HG03159 (cell line): ENCODE measurements around the gene ZPBP2.
"Not testable (repeated sequence)": the region's sequence is repeated elsewhere in the genome, so short reads cannot be mapped to it uniquely, and the experiment has no call there.

Experiments
- ATAC-seq: cut with Tn5 transposase; IDR thresholded peaks from one replicate; pipeline ENCODE4 v1.9.1; 2021; ENCODE audit warnings: mild to moderate bottlenecking, moderate library complexity; ENCODE audit not compliant: unreplicated experiment

Gene ZPBP2

DNA sequence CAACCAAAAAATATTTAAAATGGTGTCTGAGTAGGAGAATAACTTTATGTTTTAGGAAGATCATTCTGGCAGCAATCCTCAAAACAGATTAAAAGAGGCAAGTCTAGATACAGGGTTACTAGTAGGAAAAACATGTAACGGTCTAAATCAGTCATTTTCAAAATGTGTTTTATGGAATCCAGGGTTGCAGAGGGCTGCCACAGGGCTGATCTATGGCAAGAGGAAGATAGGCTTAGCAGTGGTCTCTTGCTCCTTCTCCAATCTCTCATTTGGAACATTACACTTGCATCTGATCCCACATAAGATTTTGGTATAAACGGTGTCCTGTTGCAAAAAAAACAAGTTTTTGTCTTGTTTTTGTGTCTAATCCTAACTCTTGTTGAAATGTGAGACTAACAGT is 13.1 kb upstream of the ZPBP2 start:
- no peak for ATAC-seq

DNA sequence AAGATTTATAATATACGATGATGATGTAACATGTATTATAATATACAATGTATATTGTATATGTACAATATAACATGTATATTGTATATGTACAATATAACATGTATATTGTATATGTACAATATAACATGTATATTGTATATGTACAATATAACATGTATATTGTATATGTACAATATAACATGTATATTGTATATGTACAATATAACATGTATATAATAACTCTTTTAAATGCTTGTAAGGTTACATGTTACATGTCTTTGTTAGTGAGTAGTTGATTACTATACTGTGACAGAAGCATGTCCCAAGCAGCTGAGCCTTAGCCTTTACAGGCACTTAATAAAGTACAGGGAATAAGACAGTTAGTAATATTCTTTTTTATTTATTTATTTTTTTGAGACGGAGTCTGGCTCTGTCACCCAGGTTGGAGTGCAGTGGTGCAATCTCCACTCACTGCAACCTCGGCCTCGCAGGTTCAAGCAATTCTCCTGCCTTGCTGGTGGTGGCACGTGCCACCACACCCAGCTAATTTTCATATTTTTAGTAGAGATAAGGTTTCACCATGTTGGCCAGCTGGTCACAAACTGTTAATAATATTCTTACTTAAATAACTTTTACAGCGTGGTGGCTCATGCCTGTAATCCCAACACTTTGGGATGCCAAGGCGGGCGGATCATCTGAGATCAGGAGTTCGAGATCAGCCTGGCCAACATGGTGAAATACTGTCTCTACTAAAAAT is 11.9 kb upstream of the ZPBP2 start:
- not testable (repeated sequence) for ATAC-seq

DNA sequence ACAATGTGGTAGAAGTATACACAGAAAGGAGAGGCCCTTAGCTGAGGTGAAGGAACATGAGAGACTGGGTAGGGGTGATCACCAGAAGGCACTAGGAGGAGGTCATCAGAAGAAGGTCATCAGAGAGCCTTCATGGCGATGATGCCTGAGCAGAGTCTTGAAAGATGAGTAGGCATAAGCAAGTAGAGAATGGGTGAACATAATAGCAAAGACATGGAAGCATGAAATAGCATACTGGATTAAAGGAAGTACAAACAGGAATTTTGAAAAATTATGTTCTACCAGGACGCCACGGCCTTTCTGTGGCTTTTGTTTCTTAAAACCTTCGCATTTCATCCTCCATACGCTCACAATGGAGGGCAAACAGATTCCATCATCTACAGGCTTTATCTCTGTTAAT is 6.8 kb upstream of the ZPBP2 start:
- ATAC-seq: no peak

DNA sequence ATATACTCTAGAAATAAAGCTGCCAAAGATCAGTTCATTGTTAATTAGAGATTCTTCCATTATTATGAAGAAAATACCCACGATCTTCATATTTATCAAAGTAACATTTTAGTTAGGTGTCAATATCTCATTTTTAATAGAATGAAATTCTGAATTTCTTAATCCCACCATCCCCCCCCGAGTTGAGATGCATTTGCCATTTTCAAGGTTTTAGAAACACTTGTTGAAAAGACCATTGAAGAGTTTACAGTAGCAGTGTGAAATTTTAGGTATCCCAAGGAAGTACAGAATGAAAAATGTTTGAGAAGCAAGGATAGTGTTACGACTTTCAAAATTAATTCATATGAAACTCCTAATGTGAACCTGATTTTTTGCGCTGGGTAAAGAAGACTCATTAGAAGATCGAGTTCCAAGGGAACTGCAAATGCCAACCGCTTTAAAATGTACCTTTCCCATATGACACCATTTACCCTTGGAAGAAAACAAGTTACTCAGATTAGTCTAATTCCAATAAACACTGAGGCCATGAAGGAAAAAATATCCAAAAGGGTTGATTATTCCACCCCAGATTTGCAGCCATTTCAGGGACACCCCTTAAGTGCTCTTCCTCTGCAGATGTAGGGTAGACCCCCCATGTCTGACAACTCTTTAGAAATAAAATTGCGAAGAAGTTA is 4.6 kb upstream of the ZPBP2 start:
- no peak for ATAC-seq

DNA sequence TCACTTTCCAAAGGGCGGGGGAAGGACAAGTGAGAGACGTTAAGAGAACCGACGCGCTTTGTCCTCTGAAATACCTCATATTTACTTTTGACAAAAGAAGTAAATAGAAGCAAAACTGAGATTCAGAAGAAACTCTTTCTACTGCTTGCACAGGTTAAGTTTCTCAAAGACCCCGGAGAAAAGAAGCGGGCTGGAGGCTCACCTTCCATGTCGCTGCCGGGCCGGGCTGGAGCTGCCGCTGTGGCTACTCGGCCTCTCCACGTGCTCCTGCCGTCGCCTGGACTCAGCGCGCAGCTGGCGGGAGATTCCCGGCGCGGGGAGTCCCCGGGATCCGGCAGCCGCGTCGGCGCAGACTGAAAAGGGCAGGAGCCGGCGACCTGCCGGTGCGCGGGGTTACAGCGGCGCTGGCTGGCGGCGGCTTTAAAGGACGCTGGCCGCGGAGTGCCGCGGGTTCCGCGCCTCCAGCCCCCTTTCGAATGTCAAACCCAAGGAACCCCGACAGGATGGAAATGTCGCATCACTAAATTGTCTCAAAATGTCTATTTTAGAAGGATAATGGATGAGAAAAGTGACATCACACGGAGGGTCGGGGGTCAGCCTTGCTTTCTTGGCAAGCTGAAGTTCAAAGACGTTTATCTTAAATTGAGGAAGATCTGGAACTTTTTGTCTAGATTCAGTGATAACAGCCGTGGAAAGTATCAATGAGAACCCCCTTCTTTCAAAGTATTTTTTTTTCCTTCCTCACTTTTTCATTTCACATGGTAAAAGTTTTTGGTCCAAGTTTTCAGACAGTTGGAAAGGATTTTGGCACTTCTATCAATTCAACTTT is 3.9 kb upstream of the ZPBP2 start, which contains the start of gene IKZF3:
Gene IKZF3, minus strand, starts transcription at position 395 of the 829 bp plus-strand sequence. Its CDS starts 186 bp downstream, at position 209.
- no peak for ATAC-seq

DNA sequence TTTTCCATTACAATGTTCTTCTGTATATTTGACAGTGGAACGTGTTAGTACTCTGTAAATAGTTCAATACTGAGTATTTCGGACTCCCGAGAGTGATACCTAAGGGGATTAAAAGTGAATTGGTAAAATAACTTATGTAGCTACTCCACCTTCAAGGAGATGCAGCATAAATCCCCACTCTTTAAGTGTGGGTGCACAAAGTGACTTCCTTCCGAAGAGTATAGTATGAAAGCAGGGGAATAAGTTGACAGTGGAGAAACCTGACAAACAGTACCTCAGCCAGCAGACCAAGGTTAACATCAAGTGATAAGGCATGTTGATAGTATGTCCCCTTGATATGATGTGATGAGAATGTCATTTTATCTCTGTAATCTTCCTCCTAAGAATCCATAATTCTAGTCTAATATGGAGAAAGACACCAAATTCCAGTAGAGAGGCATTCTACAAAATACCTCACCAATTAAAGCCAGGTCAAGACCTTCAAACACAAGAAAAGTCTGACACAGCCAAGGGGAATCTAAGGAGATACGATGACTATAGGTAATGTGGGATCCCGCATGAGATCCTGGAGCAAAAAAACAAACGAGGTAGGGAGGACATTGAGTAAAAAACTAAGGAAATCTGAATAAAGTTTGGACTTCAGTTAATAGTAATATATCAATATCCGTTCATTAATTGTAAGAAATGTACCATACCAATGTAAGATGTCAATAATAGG is 1.8 kb upstream of the ZPBP2 start:
- no peak for ATAC-seq

DNA sequence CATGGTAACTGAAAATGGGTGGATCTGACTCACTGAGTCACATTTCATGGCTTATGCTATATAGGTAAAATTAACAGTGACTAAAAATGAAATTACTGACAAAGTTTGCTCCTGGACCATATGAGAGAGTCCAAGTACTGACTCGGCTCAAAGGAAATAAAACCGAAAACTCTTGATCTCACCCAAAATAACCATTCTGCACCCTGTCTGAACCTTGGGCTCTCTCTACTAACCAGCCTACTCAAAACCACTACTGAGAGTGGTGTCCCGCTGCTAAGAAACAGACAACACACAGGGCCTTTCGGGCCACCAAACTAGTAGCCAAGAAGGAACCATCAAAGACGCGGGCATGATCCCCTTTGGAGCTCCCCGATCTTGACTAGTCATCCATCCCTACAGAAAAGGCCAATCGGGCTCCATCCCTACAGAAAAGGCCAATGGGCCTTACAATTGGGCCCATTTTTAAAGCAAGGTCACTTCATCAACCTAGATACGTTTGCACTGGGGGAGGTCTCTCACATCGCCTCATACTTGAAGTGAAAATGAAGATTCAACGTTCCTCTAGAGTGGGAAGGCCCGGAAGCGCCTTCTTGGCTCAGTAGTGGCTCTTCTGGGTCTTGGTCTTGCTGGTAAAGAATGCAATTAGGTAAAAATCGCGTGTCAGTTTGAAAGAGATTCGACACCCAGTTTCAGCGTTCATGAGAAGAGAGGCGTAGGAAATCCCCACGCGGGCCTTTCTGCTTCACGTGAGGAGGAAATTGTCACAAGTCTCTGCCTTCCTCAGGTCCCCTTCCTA is 720 bp upstream of the ZPBP2 start:
- peak; percentile 57 for ATAC-seq

DNA sequence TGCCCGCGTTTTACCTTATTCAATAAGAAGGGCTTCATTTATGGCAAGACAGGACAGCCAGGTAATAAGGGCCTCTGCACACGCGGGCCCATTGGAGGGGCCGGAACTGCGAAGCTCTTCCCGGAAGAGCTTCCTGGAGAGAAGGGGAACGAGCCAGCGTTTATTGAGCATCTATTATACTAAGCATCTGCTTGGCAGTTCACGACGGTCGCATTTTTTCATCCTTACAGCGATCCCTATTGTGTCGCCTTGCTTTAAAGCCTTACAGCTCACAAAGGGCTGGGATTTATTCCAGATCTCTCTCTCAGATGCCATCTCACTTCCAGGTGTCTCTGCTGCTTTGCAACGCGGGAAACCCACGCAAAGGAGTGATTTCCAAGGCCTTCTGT is 546 bp downstream of the ZPBP2 start:
- no peak for ATAC-seq

DNA sequence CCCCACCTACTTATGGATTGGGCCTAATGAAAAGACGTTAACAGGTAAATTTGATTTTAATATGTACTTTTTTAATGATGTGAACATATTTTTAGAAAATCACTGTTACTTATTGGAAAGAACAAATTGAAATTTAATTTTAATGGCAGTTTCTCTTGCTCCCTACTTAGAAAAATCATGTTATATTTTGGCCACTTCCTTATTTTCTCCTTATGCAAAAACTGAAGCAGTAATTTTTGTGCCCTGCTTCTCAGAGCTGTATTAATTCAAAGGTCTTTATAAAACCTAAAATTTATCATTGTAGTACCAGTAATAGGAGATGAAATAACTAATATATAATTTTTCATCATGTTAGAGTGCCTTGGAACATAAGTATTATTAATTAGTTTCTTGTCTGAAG is 2.8 kb downstream of the ZPBP2 start:
- no peak for ATAC-seq

DNA sequence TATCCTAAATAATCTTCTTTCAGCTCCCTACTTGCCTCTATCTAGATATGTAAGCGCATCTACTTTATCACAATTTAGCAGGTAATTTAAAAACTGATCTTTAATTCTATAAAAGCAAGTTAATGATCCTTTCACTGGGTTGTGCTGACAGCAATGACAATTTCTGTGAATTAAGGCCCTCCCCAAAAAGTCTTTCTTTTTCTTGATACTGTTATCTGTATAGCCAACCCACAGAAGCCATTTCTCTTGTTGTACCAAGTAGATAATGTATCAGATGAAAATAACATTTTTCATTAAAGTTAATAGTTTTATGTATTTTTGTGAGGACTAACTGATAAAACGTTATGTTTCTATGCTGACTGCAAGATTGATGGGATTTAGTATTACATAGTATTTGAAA is 3.8 kb downstream of the ZPBP2 start:
- no peak for ATAC-seq

DNA sequence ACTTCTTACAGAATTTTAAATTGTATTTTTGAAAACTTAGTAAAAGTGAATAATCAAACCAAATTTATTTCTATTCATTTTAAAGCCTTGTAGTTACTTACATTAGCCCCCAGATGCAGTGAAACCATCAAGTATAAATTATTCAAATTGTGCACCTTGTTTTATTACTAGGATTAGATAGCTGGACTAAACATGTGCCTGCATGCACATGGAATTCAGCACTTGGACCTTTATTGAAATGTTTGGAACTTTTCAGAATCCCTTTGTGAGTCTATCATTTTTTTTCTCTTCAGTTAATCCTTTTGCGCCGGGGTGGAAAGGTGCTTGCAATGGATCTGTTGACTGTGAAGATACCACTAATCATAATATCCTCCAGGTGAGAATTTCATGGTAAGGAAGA is 4.7 kb downstream of the ZPBP2 start:
- no peak for ATAC-seq

DNA sequence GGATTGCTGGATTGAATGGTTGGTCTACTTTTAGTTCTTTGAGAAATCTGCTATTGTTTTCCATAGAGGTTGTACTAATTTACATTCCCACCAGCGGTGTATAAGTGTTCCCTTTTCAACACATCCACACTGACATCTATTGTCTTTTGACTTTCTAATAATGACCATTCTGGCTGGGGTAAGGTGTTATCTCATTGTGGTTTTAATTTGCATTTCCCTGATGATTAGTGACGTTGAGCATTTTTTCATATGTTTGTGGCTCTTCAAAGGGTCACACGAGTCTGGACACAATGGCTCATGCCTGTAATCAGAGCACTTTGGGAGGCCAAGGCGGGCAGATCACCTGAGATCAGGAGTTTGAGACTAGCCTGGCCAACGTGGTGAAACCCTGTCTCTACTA is 18.1 kb downstream of the ZPBP2 start:
- ATAC-seq: not testable (repeated sequence)

DNA sequence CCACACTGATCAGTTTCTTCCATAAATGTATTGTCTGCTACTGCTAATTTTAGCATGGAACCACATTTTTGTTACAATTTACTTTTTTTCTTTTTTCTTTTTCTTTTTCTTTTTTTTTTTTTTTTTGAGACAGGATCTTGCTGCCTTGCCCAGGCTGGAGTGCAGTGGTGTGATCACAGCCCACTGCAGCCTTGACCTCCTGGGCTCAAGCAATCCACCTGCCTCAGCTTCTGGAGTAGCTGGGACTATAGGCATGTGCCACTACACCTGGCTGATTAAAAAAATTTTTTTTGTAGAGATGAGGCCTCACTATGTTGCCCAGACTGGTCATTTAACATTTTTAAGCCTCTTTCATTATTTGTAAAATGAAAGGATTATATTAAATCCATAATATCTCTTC is 19.1 kb downstream of the ZPBP2 start:
- ATAC-seq: no peak

DNA sequence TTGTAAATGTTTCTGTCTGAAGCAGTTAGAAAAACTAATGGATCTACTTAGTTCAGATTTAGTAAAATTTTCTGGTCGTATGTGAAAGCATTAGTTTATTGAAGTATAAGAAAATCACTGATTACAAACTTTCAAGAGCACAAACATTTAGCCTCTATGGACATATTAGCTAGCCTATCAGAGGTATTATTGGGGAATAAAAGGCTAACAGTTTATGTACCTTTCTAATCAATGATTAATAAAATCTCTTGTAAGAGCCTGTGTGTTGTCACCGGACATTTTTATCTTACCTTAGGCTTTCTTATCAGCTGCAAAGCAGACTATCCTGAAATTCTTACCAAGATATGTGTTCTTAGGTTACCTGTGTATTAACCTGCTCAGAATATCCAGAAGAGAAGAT is 21.2 kb downstream of the ZPBP2 start:
- no peak for ATAC-seq

DNA sequence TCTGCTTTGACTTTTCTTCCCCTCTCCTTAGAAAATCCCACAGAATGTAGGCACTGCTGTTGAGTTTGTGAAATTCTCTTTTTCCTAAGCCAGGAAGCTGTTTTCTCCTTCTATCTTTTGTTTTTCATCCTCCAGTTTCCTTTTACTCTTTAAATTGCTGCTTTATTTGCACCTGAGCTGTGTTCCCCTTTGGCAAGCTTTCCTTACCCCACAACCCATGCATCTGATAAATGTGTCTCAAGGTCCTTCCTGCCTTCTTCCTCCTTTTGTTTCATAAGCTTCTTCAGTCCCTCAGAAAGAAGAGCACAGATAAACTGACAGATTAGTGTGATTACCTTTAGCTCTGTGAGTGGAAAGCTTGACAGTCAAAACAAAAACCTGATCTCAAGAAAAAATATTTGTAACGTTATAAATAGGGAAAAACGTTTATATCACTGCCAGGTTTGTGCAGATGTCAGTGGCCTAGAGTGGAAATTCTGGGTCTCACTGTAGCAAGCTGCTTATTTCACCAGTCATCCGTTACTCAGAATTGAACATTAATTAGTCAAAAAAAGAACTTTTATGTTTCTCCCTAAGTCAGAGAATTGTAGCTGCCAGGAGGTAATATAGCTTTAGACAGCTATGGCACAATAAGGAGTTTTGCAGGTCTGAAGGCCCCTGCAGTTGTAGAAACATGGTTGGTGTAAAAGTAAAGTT is 26.8 kb downstream of the ZPBP2 start:
- ATAC-seq: no peak

DNA sequence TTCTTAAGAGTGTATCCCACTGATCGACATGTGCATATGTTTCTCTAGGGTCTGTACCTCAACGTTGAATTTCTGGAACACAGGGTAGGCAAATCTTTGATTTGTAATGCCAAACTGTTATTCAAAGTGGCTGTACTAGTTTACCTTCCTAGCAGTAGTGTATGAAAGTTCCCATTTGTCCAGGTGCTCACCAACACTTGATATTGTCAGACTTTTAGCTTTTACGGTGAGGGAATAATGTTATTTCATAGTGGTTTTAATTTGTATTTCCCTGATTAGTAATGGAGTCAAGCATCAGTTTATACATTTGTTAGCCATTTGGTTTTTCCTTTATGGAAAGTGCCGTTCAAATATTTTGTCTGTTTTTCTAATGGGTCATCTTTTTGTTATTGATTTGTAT is 30.1 kb downstream of the ZPBP2 start:
- no peak for ATAC-seq

DNA sequence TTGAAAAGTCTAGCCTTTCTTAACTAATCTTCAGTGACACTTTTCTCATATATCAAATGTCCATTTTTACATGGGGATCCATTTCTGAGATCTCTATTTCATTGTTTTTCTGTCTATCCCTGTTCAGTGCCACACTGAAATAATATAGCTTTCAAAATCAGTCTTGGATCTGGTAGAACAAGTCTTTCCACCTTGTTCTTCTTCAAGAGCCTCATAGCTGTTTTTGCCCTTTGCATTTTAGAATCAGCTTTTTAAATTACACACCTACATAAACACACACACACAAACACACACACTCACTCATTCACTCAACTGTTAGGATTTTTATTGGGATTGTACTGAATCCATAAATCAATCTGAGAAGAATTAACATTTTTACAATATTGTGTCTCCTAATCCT is 31.2 kb downstream of the ZPBP2 start:
- no peak for ATAC-seq

DNA sequence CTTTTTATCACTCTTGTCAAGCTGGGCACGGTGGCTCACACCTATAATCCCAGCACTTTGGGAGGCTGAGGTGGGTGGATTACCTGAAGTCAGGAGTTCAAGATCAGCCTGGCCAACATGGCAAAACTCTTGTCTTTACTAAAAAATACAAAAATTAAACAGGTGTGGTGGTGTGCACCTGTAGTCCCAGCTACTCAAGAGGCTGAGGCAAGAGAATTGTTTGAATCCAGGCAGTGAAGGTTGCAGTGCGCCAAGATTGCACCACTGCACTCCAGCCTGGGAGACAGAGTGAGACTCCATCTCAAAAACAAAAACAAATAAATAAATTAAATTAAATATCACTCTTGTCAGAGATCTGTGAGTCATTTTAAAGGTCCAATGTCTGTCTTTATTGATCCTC is 34.0 kb downstream of the ZPBP2 start:
- not testable (repeated sequence) for ATAC-seq

DNA sequence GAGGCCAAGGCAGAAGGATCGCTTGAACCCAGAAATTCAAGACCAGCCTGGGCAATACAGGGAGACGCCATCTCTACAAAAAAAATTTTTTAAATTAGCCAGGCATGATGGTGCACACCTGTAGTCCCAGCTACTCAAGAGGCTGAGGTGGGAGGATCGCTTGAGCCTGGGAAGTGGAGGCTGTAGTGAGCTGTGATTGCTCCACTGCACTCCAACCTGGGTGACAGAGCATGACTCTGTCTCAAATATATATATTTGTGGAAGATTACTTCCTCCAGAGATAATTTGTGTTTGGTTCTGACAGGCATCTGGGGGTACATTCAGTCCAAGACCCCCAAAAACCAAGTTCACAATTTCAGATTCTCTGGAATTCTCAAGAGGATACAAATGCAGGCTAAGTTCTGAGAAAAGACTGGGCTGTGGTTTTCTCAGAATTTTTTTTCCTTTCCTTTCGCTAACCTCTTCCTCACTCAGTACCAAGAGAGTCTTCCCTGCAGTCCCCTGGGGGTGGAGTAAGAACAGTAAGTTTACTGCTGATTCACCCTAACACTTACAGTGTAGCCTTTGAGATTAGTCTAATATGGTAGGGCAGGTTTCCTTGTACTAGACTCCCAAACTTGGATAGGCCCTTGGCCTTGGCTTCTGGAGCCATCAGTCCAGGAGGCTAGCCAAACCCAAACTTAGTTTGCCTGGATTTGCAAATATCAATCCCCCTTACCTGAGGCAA is 35.3 kb downstream of the ZPBP2 start:
- no peak for ATAC-seq
